ENCODE measurements around the gene TMEM44.
"Not testable (repeated sequence)": the region's sequence is repeated elsewhere in the genome, so short reads cannot be mapped to it uniquely, and the experiment has no call there.

TMEM44 gene

GRCh38 chr3:194642769-194643168 is 9.6 kb upstream of the TMEM44 start:
- DNase-seq (ENCODE audit: low read depth in 2 of 2) = no peak

GRCh38 chr3:194640829-194641228 is 7.6 kb upstream of the TMEM44 start:
- no peak for DNase-seq (ENCODE audit: low read depth in 2 of 2)

- no peak for DNase-seq (ENCODE audit: low read depth in 2 of 2)
These were observed 5.9 kb upstream of the TMEM44 start for GRCh38 chr3:194638991-194639605.

GRCh38 chr3:194637541-194638400 is 4.6 kb upstream of the TMEM44 start:
- DNase-seq (ENCODE audit: low read depth in 2 of 2) = no peak

- no peak for DNase-seq (ENCODE audit: low read depth in 2 of 2)
These were observed 3.8 kb upstream of the TMEM44 start for GRCh38 chr3:194637066-194637465.

- DNase-seq (ENCODE audit: low read depth in 2 of 2) = no peak
These were observed 340 bp downstream of the TMEM44 start for GRCh38 chr3:194632809-194633348.

GRCh38 chr3:194632226-194632808 is 902 bp downstream of the TMEM44 start:
- no peak for DNase-seq (ENCODE audit: low read depth in 2 of 2)

GRCh38 chr3:194631696-194632095 is 1.5 kb downstream of the TMEM44 start:
- no peak for DNase-seq (ENCODE audit: low read depth in 2 of 2)

- not testable (repeated sequence) for DNase-seq (ENCODE audit: low read depth in 2 of 2)
These were observed 2.5 kb downstream of the TMEM44 start for GRCh38 chr3:194630681-194631080.

- DNase-seq (ENCODE audit: low read depth in 2 of 2) = no peak
These were observed 8.3 kb downstream of the TMEM44 start for GRCh38 chr3:194624956-194625355.

GRCh38 chr3:194623449-194624290 is 9.5 kb downstream of the TMEM44 start:
- DNase-seq (ENCODE audit: low read depth in 2 of 2) = no peak

- DNase-seq (ENCODE audit: low read depth in 2 of 2) = no peak
These were observed 10.4 kb downstream of the TMEM44 start for GRCh38 chr3:194622621-194623340.

- no peak for DNase-seq (ENCODE audit: low read depth in 2 of 2)
These were observed 11.3 kb downstream of the TMEM44 start for GRCh38 chr3:194621947-194622346.

GRCh38 chr3:194620196-194620595 is 13.0 kb downstream of the TMEM44 start:
- no peak for DNase-seq (ENCODE audit: low read depth in 2 of 2)

GRCh38 chr3:194619741-194620140 is 13.5 kb downstream of the TMEM44 start:
- no peak for DNase-seq (ENCODE audit: low read depth in 2 of 2)

- DNase-seq (ENCODE audit: low read depth in 2 of 2) = no peak
These were observed 14.2 kb downstream of the TMEM44 start for GRCh38 chr3:194618858-194619608.

- DNase-seq (ENCODE audit: low read depth in 2 of 2) = no peak
These were observed 15.4 kb downstream of the TMEM44 start for GRCh38 chr3:194617827-194618226.

GRCh38 chr3:194617143-194617671 is 16.0 kb downstream of the TMEM44 start:
- DNase-seq (ENCODE audit: low read depth in 2 of 2) = no peak

GRCh38 chr3:194615226-194615625 is 18.0 kb downstream of the TMEM44 start:
- no peak for DNase-seq (ENCODE audit: low read depth in 2 of 2)

GRCh38 chr3:194612221-194612620 is 21.0 kb downstream of the TMEM44 start:
- DNase-seq (ENCODE audit: low read depth in 2 of 2) = no peak

All from stimulated activated CD4-positive, alpha-beta T cell treated with anti-CD3 and anti-CD28 coated beads, Interleukin-1b, Interleukin-23, amount 100 ng/mL, for 1 hour (primary cell).